ACC112 (cell line): Measurements from ENCODE around the gene VRK1.
"Not testable (repeated sequence)": the region's sequence is repeated elsewhere in the genome, so short reads cannot be mapped to it uniquely, and the experiment has no call there.

ENCODE experiments used
- H2AFZ ChIP-seq: fragments of 200-600 bp; sonication (generic); one replicate; pipeline ENCODE4 v1.6.0; 2017; ENCODE audit warnings: antibody characterized with exemption, low read length; ENCODE audit not compliant: unreplicated experiment
- H3K27ac ChIP-seq: fragments of 200-600 bp; sonication (generic); 2 replicates; pipeline ENCODE4 v1.5.1; 2014; ENCODE audit warnings: low read depth, mild to moderate bottlenecking, antibody characterized with exemption, low read length, moderate library complexity
- H3K27me3 ChIP-seq: fragments of 200-600 bp; sonication (generic); 2 replicates; pipeline ENCODE4 v1.6.1; 2014; ENCODE audit warnings: mild to moderate bottlenecking, antibody characterized with exemption, low read length, moderate library complexity, mixed read lengths; ENCODE audit not compliant: insufficient read depth
- H3K36me3 ChIP-seq: fragments of 200-600 bp; sonication (generic); 2 replicates; pipeline ENCODE4 v1.6.1; 2016; ENCODE audit warnings: mild to moderate bottlenecking, antibody characterized with exemption, low read length, moderate library complexity, mixed read lengths; ENCODE audit not compliant: insufficient read depth
- H3K4me1 ChIP-seq: fragments of 200-600 bp; sonication (generic); one replicate; pipeline ENCODE4 v1.6.1; 2016; ENCODE audit warnings: low read length, mixed read lengths; ENCODE audit not compliant: insufficient read depth, unreplicated experiment, control insufficient read depth
- H3K4me3 ChIP-seq: fragments of 200-600 bp; sonication (generic); 2 replicates; pipeline ENCODE4 v1.5.1; 2014; ENCODE audit warnings: mild to moderate bottlenecking, low read depth, low read length
- H3K79me2 ChIP-seq: fragments of 200-600 bp; sonication (generic); one replicate; pipeline ENCODE4 v1.6.0; 2016; ENCODE audit warnings: low read length; ENCODE audit not compliant: control insufficient read depth, unreplicated experiment, insufficient read depth

Gene VRK1

DNA sequence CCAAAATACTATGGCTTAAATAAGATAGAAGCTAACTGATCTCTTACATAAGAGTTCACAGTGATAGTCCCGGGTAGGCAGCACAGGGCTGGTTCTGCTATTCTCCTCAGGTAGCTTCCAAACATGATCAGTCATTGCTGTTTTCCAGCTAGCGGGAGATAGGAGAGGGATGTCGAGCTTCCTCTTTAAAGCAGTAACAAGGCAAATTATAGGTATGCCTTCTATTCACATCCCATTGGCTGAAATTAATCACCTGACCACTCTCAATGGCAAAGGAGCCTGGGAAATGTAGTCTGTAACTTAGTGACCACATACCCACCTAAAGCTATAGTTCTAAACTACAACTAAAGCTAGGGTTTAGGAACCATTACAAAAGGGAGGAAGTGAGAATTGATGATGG is 34.5 kb upstream of the VRK1 start:
- H3K36me3 ChIP-seq, result no peaks in the 10 kb centered on the region
- H3K27me3 ChIP-seq, result peaks cover 42% of the 10 kb centered on the region
- no peak overlapping the region for H2AFZ ChIP-seq
- H3K27ac ChIP-seq, result no peak overlapping the region
- H3K4me3 ChIP-seq, result no peak overlapping the region
- H3K4me1 ChIP-seq, result no peaks in the 10 kb centered on the region
- H3K79me2 ChIP-seq, result no peaks in the 10 kb centered on the region

DNA sequence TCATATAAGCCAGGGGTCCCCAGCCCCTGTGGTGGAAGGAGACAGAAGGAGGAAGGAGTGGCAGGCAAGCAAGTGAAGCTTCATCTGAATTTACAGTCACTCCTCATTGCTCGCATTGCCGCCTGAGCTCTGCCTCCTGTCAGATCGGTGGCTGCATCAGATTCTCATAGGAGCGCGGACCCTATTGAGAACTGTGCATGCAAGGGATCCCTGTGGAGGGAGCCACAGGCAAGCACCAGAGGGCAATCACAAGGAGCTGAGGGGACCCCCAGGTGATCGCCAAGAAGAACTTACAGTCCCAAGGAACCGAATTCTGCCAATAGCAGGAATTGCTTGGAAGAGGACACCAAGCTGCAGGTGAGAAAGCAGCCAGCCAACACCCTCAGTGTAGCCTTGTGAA is 33.2 kb upstream of the VRK1 start:
- Histone ChIP-seq H3K27me3 (peaks cover 36% of the 10 kb centered on the region), H3K79me2 (no peaks in the 10 kb centered on the region), H2AFZ (no peak overlapping the region), H3K4me1 (no peaks in the 10 kb centered on the region), H3K27ac (no peak overlapping the region), H3K4me3 (no peak overlapping the region), H3K36me3 (no peaks in the 10 kb centered on the region)

DNA sequence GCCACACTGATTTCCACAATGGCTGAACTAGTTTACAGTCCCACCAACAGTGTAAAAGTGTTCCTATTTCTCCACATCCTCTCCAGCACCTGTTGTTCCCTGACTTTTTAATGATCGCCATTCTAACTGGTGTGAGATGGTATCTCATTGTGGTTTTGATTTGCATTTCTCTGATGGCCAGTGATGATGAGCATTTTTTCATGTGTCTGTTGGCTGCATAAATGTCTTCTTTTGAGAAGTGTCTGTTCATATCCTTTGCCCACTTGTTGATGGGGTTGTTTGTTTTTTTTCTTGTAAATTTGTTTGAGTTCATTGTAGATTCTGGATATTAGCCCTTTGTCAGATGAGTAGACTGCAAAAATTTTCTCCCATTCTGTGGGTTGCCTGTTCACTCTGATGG is 32.0 kb upstream of the VRK1 start:
- H3K4me1 ChIP-seq, H3K36me3 ChIP-seq, H2AFZ ChIP-seq, H3K27ac ChIP-seq, H3K79me2 ChIP-seq, H3K4me3 ChIP-seq: not testable (repeated sequence)
- H3K27me3 ChIP-seq, result peaks cover 27% of the 10 kb centered on the region

DNA sequence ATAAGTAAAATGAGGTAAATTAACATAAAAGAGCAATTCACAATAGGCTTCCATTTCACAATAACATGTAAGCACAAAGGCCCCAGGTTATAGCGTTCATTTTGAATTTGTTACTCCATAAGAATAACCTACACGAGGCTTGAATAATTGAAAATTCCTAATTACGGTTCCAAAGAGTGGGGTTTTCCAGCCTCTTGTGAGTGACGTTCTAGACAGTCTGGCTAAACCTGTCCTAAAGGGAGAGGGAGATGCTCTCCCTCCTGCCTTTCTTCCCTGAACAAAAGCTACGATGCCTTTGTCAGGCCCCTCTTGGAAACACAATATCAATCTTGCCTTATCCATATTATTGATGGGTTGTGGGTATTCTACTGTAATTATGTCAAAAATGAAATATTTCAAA is 24.3 kb upstream of the VRK1 start:
- no peaks in the 10 kb centered on the region for H3K4me1 ChIP-seq
- peaks cover 30% of the 10 kb centered on the region; the same call in 1 of the 2 replicates for H3K27me3 ChIP-seq
- no peaks in the 10 kb centered on the region for H3K79me2 ChIP-seq
- H3K27ac ChIP-seq, result no peak overlapping the region
- H3K4me3 ChIP-seq, result no peak overlapping the region
- H3K36me3 ChIP-seq, result no peaks in the 10 kb centered on the region
- H2AFZ ChIP-seq, result no peak overlapping the region

DNA sequence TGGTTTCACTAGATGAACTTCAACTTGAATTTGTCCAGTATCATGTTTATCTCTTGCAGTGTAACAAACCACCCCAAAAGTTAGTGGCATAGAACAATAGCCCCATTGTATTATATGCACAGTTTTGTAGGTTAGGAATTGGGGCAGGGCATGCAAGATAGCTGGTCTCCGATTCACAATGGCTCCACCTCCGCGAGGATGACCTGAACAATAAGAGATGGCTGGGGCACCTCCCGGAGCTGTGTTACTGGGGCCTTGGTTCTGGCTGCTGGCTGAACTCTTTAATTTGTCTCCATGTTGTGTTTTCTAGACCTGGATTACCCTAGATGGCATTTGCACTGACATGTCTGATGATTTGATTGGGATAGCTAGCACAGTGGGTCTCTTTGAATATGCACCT is 20.4 kb upstream of the VRK1 start:
- Histone ChIP-seq H2AFZ (no peak overlapping the region), H3K27me3 (peaks cover 37% of the 10 kb centered on the region), H3K4me3 (no peak overlapping the region), H3K4me1 (no peaks in the 10 kb centered on the region), H3K36me3 (no peaks in the 10 kb centered on the region), H3K27ac (no peak overlapping the region), H3K79me2 (no peaks in the 10 kb centered on the region)

DNA sequence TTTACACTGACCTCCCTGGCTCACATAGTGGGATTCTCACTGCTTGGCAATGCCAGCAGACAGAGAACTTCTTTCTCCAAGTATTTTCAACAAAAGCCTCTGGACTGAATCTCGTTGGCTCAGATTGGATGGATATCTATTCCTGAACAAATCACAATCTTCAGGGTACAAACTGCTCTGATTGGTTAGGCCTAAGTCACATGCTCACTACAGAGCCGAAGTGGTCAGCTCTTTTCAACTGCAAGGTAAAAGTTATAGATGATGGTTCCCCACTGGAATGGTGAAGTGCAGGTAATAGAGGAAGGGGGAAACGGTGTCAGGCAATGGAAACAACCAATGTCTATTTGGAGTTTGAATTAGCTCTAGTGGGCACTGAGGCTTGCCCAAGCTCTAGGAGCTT is 16.7 kb upstream of the VRK1 start:
- Histone ChIP-seq H2AFZ (no peak overlapping the region), H3K27me3 (peaks cover 23% of the 10 kb centered on the region), H3K79me2 (no peaks in the 10 kb centered on the region), H3K4me3 (no peak overlapping the region), H3K27ac (no peak overlapping the region), H3K4me1 (no peaks in the 10 kb centered on the region), H3K36me3 (no peaks in the 10 kb centered on the region)

DNA sequence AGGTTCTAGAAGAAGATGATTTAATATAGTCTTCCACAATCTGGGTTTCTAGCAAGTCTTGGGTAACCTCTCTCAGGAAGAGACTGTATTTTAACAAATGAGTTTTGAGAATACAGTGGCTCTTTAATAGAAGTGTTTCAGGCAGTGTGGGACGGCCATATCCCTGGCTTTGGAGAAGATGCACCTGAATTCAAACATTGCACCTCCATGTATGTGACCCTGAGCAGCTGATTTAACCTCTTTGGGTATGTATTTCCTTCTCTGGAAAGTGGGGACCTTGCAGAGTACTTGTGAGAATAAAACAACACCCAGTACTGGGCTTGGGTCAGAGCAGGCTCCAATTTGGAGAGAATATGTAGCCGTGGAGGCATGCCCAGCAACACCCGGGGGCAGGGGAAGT is 15.8 kb upstream of the VRK1 start:
- H2AFZ ChIP-seq, result no peak overlapping the region
- no peaks in the 10 kb centered on the region for H3K79me2 ChIP-seq
- no peak overlapping the region for H3K4me3 ChIP-seq
- no peaks in the 10 kb centered on the region for H3K4me1 ChIP-seq
- no peaks in the 10 kb centered on the region for H3K36me3 ChIP-seq
- H3K27ac ChIP-seq, result no peak overlapping the region
- H3K27me3 ChIP-seq, result peaks cover 27% of the 10 kb centered on the region

DNA sequence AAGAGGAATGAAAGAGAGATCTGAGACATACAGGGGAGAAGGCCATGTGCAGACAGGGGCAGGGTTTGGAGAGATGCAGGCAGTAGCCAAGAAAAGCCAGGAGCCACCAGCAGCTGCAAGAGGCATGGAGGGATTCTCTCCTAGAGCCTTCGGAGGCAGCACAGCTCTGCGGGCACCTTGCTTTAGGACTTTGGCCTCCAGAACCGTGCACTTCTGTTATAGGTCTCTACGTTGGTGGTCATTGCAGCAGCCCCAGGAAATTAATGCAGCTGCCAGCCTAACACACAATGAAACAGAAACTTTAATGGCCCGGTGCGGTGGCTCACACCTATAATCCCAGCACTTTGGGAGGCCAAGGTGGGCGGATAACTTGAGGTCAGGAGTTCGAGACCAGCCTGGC is 14.7 kb upstream of the VRK1 start:
- no peaks in the 10 kb centered on the region for H3K36me3 ChIP-seq
- H3K27me3 ChIP-seq, result peaks cover 37% of the 10 kb centered on the region
- no peaks in the 10 kb centered on the region for H3K79me2 ChIP-seq
- no peak overlapping the region for H3K27ac ChIP-seq
- H3K4me1 ChIP-seq, result no peaks in the 10 kb centered on the region
- H3K4me3 ChIP-seq, result no peak overlapping the region
- H2AFZ ChIP-seq, result no peak overlapping the region

DNA sequence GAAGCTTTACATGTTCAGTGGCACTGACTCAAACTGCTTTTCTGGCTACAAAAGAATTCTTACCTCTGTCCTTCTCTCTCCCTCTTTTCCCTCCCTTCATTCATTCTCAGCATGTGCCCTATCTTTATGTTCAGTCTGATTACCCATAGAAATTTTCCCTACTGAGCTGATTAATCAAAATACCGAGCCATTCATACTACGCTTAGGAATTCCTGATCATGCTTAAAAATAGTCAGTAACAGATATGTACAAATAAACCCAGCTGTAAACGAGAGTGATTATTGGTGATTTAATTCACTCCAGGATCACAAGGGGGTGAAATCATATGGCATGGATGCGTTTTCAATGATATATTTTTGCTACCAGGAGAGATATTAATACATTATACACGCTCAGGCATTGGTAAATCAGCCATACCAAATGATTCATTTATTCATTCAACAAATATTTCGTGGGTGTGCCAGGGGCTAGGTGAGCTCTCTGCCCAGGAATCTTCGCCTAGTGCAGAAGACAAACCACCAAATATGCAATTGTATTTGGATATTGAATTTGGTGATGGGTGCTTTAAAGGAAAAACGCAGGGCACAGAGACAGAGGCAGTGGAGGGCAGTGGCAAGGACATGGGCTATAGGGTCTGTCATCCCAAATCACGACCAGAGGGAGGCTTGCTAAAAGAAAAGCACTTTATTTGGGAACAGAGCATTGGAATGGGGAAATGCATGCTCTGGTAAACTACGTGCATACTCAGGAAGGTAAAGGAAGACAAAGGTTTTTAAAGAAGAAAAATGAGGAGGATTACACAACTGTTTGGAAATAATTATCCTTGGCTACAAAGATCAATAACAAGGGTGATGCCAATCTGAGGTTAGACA is 13.9 kb upstream of the VRK1 start:
- H3K79me2 ChIP-seq, result no peaks in the 10 kb centered on the region
- H3K27ac ChIP-seq, result no peak overlapping the region
- H2AFZ ChIP-seq, result no peak overlapping the region
- H3K36me3 ChIP-seq, result no peaks in the 10 kb centered on the region
- H3K27me3 ChIP-seq, result peaks cover 42% of the 10 kb centered on the region
- no peaks in the 10 kb centered on the region for H3K4me1 ChIP-seq
- no peak overlapping the region for H3K4me3 ChIP-seq

DNA sequence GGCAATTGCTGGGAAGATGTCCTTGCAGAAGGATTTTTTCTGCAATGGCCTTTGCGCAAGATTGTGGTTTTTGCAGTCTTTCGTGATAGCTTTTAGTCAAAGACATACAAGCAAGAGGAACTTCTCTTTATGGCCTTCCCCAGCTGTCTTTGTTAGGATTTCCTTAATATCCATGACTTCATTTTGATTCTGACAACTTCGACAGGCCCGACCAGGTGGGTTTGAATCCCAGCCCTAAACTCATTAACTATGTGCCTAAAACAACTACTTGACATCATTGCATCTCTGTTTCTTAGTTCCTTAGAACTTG is 13.3 kb upstream of the VRK1 start:
- Histone ChIP-seq H3K27ac (no peak overlapping the region), H3K27me3 (peaks cover 48% of the 10 kb centered on the region), H2AFZ (no peak overlapping the region), H3K4me1 (no peaks in the 10 kb centered on the region), H3K4me3 (no peak overlapping the region), H3K36me3 (no peaks in the 10 kb centered on the region), H3K79me2 (no peaks in the 10 kb centered on the region)

DNA sequence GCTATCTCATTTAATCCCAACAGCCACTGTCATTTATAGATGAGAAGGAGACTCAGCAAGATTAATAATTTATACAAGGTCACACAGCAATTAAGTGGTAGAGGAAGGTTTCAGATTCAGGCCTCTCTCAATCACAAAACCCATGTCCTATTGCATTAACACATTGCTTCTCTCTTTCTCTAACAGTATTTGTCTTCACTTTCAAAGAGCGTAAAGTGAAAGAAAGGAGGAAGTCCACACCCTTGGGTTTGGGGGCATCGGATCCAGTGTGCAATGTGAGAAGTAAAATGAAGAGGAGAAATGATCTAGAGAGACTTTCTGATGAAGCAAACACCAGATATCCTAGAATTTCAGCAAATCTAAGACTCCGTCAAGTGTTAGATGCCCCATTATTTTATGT is 7.0 kb upstream of the VRK1 start:
- peaks cover 70% of the 10 kb centered on the region for H3K27me3 ChIP-seq
- no peak overlapping the region for H2AFZ ChIP-seq
- H3K4me1 ChIP-seq, result no peaks in the 10 kb centered on the region
- no peaks in the 10 kb centered on the region for H3K79me2 ChIP-seq
- no peak overlapping the region for H3K27ac ChIP-seq
- H3K36me3 ChIP-seq, result no peaks in the 10 kb centered on the region
- no peak overlapping the region for H3K4me3 ChIP-seq
